ENCODE measurements around the gene ANP32E.

The ANP32E gene
- total RNA-seq: 66.8 to 191 (median 100) reads per million in 3 experiments

- peak; percentile 98 for DNase-seq
Measured at GRCh38 chr1:150235852-150236613, at the start of gene ANP32E. Gene ANP32E (minus strand): TSS chr1:150236112. CDS start chr1:150235786, 326 bp downstream.

- DNase-seq: no peak
Measured at GRCh38 chr1:150283260-150283659, 47.3 kb upstream of the ANP32E start.

GRCh38 chr1:150282558-150282958, 46.6 kb upstream of the ANP32E start:
- no peak for DNase-seq

- DNase-seq: peak; percentile 85
Measured at GRCh38 chr1:150281758-150282557, 46.0 kb upstream of the ANP32E start, which contains the start of gene CIART. Gene CIART (plus strand): TSS chr1:150282554. CDS start chr1:150283268, 714 bp downstream.

GRCh38 chr1:150281221-150281757, 45.4 kb upstream of the ANP32E start:
- DNase-seq: peak; percentile 29

GRCh38 chr1:150280138-150280707, 44.3 kb upstream of the ANP32E start:
- no peak for DNase-seq

- no peak for DNase-seq
Measured at GRCh38 chr1:150273311-150273710, 37.4 kb upstream of the ANP32E start.

- DNase-seq: no peak
Measured at GRCh38 chr1:150271291-150271959, 35.5 kb upstream of the ANP32E start.

GRCh38 chr1:150269451-150269850, 33.5 kb upstream of the ANP32E start:
- no peak for DNase-seq

- DNase-seq: peak; percentile 90
Measured at GRCh38 chr1:150268705-150269403, 32.9 kb upstream of the ANP32E start, which contains the start of gene APH1A. Gene APH1A (minus strand): TSS chr1:150269016. CDS start chr1:150268810, 206 bp downstream.

- DNase-seq: peak; percentile 58
Measured at GRCh38 chr1:150268340-150268704, 32.4 kb upstream of the ANP32E start.

GRCh38 chr1:150267896-150268295, 32.0 kb upstream of the ANP32E start:
- no peak for DNase-seq

GRCh38 chr1:150263549-150263948, 27.6 kb upstream of the ANP32E start:
- DNase-seq: no peak

- no peak for DNase-seq
Measured at GRCh38 chr1:150262388-150263320, 26.7 kb upstream of the ANP32E start.

- DNase-seq: no peak
Measured at GRCh38 chr1:150261367-150261766, 25.5 kb upstream of the ANP32E start.

GRCh38 chr1:150259758-150260669, 24.1 kb upstream of the ANP32E start:
- no peak for DNase-seq

GRCh38 chr1:150259217-150259616, 23.3 kb upstream of the ANP32E start:
- no peak for DNase-seq

GRCh38 chr1:150257624-150258585, 22.0 kb upstream of the ANP32E start, which contains the start of gene CA14:
Gene CA14 (plus strand): TSS chr1:150257774. CDS start chr1:150258129, 355 bp downstream.
- no peak for DNase-seq
